ENCODE data around the gene CINP. TPM values are rescaled to one million over a fixed set of nuclear protein-coding genes. Genes with fewer than 3 reads are reported as not detected.
A peak's percentile ranks its signal among the peaks of the same experiment; 100 is the strongest.

The CINP gene
- total RNA-seq, 1 experiment from 2014 or later, result 36.6 TPM

DNA sequence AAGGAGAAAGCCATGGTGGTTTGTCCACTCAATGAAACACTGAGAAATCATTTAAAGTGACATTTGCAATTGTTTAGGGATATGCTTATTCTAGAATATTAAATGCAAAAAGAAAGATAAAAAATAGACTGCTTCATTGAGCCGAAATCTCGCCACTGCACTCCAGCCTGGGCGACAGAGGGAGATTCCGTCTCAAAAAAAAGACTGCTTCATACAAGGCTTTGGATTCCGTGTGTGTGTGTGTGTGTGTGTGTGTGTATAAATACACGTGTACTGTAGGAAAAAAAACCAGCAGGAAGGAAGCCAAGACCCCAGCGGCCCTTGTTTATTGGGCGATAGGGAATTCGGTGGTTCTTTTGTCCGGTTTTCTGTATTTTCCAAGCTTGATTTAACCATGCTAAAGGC, 46.4 kb downstream of the CINP start:
- Mint-ChIP-seq H3K27ac (ENCODE audit: low read depth, unreplicated experiment) (no peak overlapping the region), H3K9me3 (ENCODE audit: unreplicated experiment) (no peaks in the 10 kb centered on the region), H3K27me3 (ENCODE audit: insufficient read depth, unreplicated experiment) (no peaks in the 10 kb centered on the region), H3K4me3 (ENCODE audit: unreplicated experiment) (peak overlapping the region; percentile 93), H3K4me1 (ENCODE audit: insufficient read depth, unreplicated experiment) (peaks cover 16% of the 10 kb centered on the region), H3K36me3 (ENCODE audit: insufficient read depth, unreplicated experiment) (peaks cover 14% of the 10 kb centered on the region)
- TF ChIP-seq, protein P1, sequence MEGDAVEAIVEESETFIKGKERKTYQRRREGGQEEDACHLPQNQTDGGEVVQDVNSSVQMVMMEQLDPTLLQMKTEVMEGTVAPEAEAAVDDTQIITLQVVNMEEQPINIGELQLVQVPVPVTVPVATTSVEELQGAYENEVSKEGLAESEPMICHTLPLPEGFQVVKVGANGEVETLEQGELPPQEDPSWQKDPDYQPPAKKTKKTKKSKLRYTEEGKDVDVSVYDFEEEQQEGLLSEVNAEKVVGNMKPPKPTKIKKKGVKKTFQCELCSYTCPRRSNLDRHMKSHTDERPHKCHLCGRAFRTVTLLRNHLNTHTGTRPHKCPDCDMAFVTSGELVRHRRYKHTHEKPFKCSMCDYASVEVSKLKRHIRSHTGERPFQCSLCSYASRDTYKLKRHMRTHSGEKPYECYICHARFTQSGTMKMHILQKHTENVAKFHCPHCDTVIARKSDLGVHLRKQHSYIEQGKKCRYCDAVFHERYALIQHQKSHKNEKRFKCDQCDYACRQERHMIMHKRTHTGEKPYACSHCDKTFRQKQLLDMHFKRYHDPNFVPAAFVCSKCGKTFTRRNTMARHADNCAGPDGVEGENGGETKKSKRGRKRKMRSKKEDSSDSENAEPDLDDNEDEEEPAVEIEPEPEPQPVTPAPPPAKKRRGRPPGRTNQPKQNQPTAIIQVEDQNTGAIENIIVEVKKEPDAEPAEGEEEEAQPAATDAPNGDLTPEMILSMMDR (IDR thresholded peaks at IDR 0.05; ENCODE audit: unreplicated experiment), result no peak
- DNase-seq (ENCODE audit: unreplicated experiment), result peak; percentile 42
- BruUV-seq (replicated peaks), result no TSS peak
- intact Hi-C loops (cut with micrococcal nuclease), result loop anchor here (1.0 to 10.0 kb wide), 5 partner anchors 192 to 542 kb away; partner anchors contain the start of genes ANKRD9, DYNC1H1 and HSP90AA1
- ChIA-PET CTCF (interaction anchor here (0.6 to 2.7 kb wide), 15 partner anchors 8 to 1668 kb away, joined by 3 to 10 read pairs (median 3); no protein-coding TSS in a partner anchor), POLR2A (interaction anchor here (0.6 to 4.7 kb wide), 13 partner anchors 12 to 368 kb away, joined by 3 to 29 read pairs (median 4); partner anchors contain the start of genes CINP, DYNC1H1, MOK and TECPR2)

DNA sequence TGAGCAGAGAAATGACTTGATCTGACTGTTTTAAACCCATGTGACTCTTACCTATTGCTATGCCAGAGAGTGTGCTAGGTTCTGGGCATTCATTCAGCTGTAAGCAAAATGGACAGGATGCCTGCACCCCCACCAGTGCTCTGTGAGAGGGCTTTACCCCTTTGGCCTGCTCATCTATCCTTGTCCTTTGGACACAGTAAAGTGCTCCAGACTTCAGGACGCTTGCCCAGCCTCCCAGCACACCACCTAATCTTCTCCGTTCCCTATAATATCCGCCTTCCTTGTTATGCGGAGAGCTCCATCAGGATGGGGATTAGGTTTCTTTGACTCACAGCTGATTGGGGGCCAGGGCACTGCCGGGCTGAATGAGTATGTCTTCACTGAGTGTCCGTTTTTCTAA, 47.6 kb downstream of the CINP start:
- POLR2A ChIA-PET, result interaction anchor here (1.4 to 4.7 kb wide), 4 partner anchors 11 to 176 kb away, joined by 5 to 29 read pairs (median 6); partner anchors contain the start of gene MOK
- H3K4me1 Mint-ChIP-seq (ENCODE audit: insufficient read depth, unreplicated experiment), result peaks cover 16% of the 10 kb centered on the region

DNA sequence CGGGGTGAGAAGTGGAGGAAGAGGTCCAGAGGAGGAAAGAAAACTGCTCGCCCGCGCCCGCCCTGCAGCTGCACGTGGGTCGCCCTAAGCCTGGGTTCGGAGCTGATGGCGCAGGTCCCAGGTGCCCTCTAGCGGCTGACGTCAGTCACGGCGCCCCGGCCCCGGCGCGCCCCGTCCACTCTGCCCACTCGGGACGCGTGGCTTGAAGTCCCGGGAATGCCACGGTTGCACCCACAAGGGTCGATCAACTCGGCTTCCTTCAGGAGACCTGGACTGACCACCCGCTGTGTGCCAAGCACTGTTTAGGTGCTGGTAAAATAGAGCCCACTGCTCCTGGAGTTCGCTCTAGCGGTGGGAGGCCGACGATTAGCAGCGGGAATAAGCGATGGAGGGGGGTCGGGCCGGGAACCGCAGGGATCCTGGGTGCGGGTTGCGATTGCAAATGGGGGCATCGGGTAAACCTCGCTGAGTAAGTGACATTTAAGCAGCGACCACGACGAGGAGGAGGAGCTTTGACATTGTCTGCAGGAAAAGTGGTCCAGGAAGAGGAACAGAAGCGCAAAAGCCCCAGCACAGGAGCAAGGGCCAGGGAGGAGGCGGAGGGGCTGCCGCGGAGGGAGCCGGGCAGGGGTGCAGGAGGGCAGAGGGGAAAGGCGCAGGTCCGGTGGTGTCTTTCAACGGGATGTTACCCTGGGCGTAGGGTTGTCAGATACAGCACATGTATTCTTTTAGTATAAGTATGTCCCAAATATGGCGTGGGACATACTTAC, 48.3 kb downstream of the CINP start:
- no TSS peak for BruUV-seq (replicated peaks)
- Mint-ChIP-seq H3K27me3 (ENCODE audit: insufficient read depth, unreplicated experiment) (no peaks in the 10 kb centered on the region), H3K27ac (ENCODE audit: low read depth, unreplicated experiment) (peak overlapping the region; percentile 40), H3K4me1 (ENCODE audit: insufficient read depth, unreplicated experiment) (peaks cover 16% of the 10 kb centered on the region), H3K36me3 (ENCODE audit: insufficient read depth, unreplicated experiment) (peaks cover 14% of the 10 kb centered on the region), H3K4me3 (ENCODE audit: unreplicated experiment) (peak overlapping the region; percentile 73), H3K9me3 (ENCODE audit: unreplicated experiment) (no peaks in the 10 kb centered on the region)
- DNase-seq (ENCODE audit: unreplicated experiment), result peak; percentile 81
- TF ChIP-seq, protein P1 (IDR thresholded peaks at IDR 0.05; ENCODE audit: unreplicated experiment), result peak; percentile 98
- intact Hi-C loops (cut with micrococcal nuclease), result loop anchor here (1.0 to 10.0 kb wide), 3 partner anchors 79 to 540 kb away; partner anchors contain the start of gene DYNC1H1
- ChIA-PET POLR2A (interaction anchor here (0.7 to 4.7 kb wide), 8 partner anchors 10 to 176 kb away, joined by 3 to 29 read pairs (median 6); partner anchors contain the start of genes MOK and WDR20), CTCF (interaction anchor here (0.5 to 2.5 kb wide), 25 partner anchors 8 to 1983 kb away, joined by 3 to 20 read pairs (median 4); partner anchors contain the start of gene MOK)

More for the DNA sequence above, 47.6 kb downstream of the CINP start:
- H3K27ac Mint-ChIP-seq (ENCODE audit: low read depth, unreplicated experiment), result no peak overlapping the region
- no peaks in the 10 kb centered on the region for H3K9me3 Mint-ChIP-seq (ENCODE audit: unreplicated experiment)
- DNase-seq (ENCODE audit: unreplicated experiment), result no peak
- H3K4me3 Mint-ChIP-seq (ENCODE audit: unreplicated experiment), result peak overlapping the region; percentile 73
- BruUV-seq (replicated peaks), result no TSS peak
- H3K36me3 Mint-ChIP-seq (ENCODE audit: insufficient read depth, unreplicated experiment), result peaks cover 14% of the 10 kb centered on the region
- no peaks in the 10 kb centered on the region for H3K27me3 Mint-ChIP-seq (ENCODE audit: insufficient read depth, unreplicated experiment)
- CTCF ChIA-PET, result interaction anchor here (0.6 to 2.5 kb wide), 13 partner anchors 9 to 353 kb away, joined by 3 to 20 read pairs (median 3); no protein-coding TSS in a partner anchor
- intact Hi-C loops (cut with micrococcal nuclease), result loop anchor here (5.0 to 10.0 kb wide), 2 partner anchors 353 to 540 kb away; partner anchors contain the start of gene DYNC1H1
- TF ChIP-seq, protein P1 (IDR thresholded peaks at IDR 0.05; ENCODE audit: unreplicated experiment), result no peak
